Transverse colon (tissue), 4 donors: ENCODE results near the gene CREB3L4.

ENCODE experiments used
- POLR2A ChIP-seq: fragments of 450-650 bp; IDR thresholded peaks from one replicate; pipeline ENCODE4 v1.6.1; 2016; ENCODE audit warnings: antibody characterized with exemption, mild to moderate bottlenecking, moderate library complexity
- POLR2AphosphoS5 ChIP-seq, 3 donors: sonication (generic); formaldehyde crosslinking; IDR thresholded peaks; one replicate each; pipeline ENCODE4 v1.6.1; 2016; ENCODE audit warnings: antibody characterized with exemption in 3 of 3
- TF ChIP-seq, protein P1 (sequence below), 5 experiments: fragments of 200-600 bp in 3 of 5; fragments of 450-650 bp in 2 of 5; sonication (generic) in 3 of 5; IDR thresholded peaks; 1 replicate in 2 of 5; 2 replicates in 3 of 5; pipeline ENCODE4 v1.5.1; 2016 to 2017; ENCODE audit warnings: antibody characterized with exemption in 5 of 5, inconsistent platforms in 3 of 5, mild to moderate bottlenecking in 2 of 5, moderate library complexity in 1 of 5

DNA sequence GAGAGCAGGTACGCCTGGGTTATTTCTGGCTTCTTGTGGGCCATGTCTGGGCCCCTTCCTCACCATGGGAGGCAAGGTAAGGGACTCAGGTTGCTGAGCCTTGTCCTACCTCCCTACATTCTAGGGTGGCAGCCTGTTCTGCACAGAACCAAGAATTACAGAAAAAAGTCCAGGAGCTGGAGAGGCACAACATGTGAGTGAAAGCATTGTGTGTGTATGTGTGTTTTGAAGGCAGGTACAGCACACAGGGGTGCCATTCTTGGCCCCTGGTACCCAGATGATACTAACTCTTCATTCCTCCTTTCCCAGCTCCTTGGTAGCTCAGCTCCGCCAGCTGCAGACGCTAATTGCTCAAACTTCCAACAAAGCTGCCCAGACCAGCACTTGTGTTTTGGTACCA lies 5.4 kb downstream of the CREB3L4 start:
- TF ChIP-seq, protein P1, sequence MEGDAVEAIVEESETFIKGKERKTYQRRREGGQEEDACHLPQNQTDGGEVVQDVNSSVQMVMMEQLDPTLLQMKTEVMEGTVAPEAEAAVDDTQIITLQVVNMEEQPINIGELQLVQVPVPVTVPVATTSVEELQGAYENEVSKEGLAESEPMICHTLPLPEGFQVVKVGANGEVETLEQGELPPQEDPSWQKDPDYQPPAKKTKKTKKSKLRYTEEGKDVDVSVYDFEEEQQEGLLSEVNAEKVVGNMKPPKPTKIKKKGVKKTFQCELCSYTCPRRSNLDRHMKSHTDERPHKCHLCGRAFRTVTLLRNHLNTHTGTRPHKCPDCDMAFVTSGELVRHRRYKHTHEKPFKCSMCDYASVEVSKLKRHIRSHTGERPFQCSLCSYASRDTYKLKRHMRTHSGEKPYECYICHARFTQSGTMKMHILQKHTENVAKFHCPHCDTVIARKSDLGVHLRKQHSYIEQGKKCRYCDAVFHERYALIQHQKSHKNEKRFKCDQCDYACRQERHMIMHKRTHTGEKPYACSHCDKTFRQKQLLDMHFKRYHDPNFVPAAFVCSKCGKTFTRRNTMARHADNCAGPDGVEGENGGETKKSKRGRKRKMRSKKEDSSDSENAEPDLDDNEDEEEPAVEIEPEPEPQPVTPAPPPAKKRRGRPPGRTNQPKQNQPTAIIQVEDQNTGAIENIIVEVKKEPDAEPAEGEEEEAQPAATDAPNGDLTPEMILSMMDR (IDR thresholded peaks at IDR 0.05) = no peak
- TF ChIP-seq POLR2A (no peak), POLR2AphosphoS5 (IDR thresholded peaks at IDR 0.05) (no peak)
